ENCODE data around the gene TST. TPM values are rescaled to one million over a fixed set of nuclear protein-coding genes. Genes with fewer than 3 reads are reported as not detected.

The TST gene
- total and polyA plus RNA-seq, 2 donors (not counting 1 experiment from before 2014, with no cell fraction given), result 1.4 to 5.9 TPM

DNA sequence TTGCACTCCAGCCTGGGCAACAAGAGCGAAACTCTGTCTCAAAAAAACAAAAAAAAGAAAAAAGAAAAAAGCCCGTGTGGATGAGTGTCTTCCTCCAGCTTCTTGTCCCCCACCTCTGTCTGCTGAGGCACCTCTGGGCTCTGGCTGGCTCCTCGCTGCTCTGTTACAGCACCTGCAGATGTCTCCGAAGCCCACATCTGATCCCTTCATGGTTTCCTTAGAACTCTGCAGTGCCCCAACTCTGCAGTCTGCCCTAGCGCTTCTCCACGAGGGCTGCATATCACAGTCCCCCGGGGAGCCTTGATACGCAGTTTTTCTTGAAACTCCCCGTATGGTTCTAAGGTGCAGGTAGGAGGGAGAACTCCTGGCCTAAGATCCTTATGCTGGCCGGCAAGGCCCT, 48.2 kb upstream of the TST start:
- no peak overlapping the region for H2AFZ ChIP-seq (ENCODE audit: insufficient read depth, low read depth, low read length, poor library complexity, severe bottlenecking)
- no peak overlapping the region for H3K4me3 ChIP-seq (ENCODE audit: control extremely low read depth in 1 of 5, extremely low read depth in 1 of 5, insufficient read depth in 1 of 5, low read depth in 2 of 5, low read length in 4 of 5)
- ChIA-PET POLR2A (no interaction called here), CTCF (no interaction called here)
- Mint-ChIP-seq H3K27me3 (peaks cover 19% of the 10 kb centered on the region), H3K4me1 (no peaks in the 10 kb centered on the region), H3K27ac (no peak overlapping the region), H3K4me3 (no peak overlapping the region), H3K9me3 (ENCODE audit: insufficient read depth) (no peaks in the 10 kb centered on the region)
- no peak overlapping the region for H3K27ac ChIP-seq (ENCODE audit: low read length in 2 of 2)
- WGBS (ENCODE audit: insufficient coverage), result 85% methylated on average over 5 of the region's 10 CpGs
- ATAC-seq (ENCODE audit: low read depth), result no peak
- intact Hi-C loops (cut with micrococcal nuclease), result no loop called here
- TF ChIP-seq EZH2 (IDR thresholded peaks at IDR 0.05; ENCODE audit: borderline replicate concordance, insufficient read depth, low read depth, low read length, poor library complexity, severe bottlenecking) (no peak), CTCF (IDR thresholded peaks at IDR 0.05) (no peak)
- no peaks in the 10 kb centered on the region for H3K79me2 ChIP-seq (ENCODE audit: control insufficient read depth, insufficient read depth, low read length)
- no peak overlapping the region for H3K4me2 ChIP-seq (replicated peaks; ENCODE audit: low read depth, low read length, poor library complexity, severe bottlenecking)
- H3K9me3 ChIP-seq (ENCODE audit: control extremely low read depth in 1 of 3, control insufficient read depth in 2 of 3, insufficient read depth in 1 of 3, low read length in 2 of 3), result no peaks in the 10 kb centered on the region
- no peaks in the 10 kb centered on the region for H3K4me1 ChIP-seq (ENCODE audit: control insufficient read depth in 2 of 2, insufficient read depth in 2 of 2, low read length in 2 of 2)
- H4K20me1 ChIP-seq (ENCODE audit: control insufficient read depth, insufficient read depth, low read length, poor library complexity, severe bottlenecking), result no peaks in the 10 kb centered on the region
- no peak overlapping the region for H3K9ac ChIP-seq (ENCODE audit: low read length)
- H3K27me3 ChIP-seq (replicated peaks in 1 of 4; ENCODE audit: control extremely low read depth in 1 of 4, control insufficient read depth in 3 of 4, insufficient read depth in 4 of 4, low read length in 3 of 4), result peaks cover 0 to 40% (median 12%) of the 10 kb centered on the region in 4 experiments
- DNase-seq, result no peak
- no peaks in the 10 kb centered on the region for H3K36me3 ChIP-seq (replicated peaks in 1 of 2; ENCODE audit: control extremely low read depth in 1 of 2, control insufficient read depth in 1 of 2, extremely low read depth in 1 of 2, insufficient read depth in 2 of 2, low read length in 1 of 2)

- no peak overlapping the region for H3K4me3 Mint-ChIP-seq
- H3K27ac Mint-ChIP-seq, result no peak overlapping the region
- intact Hi-C loops (cut with micrococcal nuclease), result no loop called here
- ChIA-PET POLR2A (no interaction called here), CTCF (no interaction called here)
- DNase-seq (no peak), ATAC-seq (ENCODE audit: low read depth) (no peak)
- TF ChIP-seq EZH2 (IDR thresholded peaks at IDR 0.05; ENCODE audit: borderline replicate concordance, insufficient read depth, low read depth, low read length, poor library complexity, severe bottlenecking) (no peak), CTCF (IDR thresholded peaks at IDR 0.05) (no peak)
- Histone ChIP-seq H3K4me3 (ENCODE audit: control extremely low read depth in 1 of 5, extremely low read depth in 1 of 5, insufficient read depth in 1 of 5, low read depth in 2 of 5, low read length in 4 of 5) (no peak overlapping the region), H3K79me2 (ENCODE audit: control insufficient read depth, insufficient read depth, low read length) (no peaks in the 10 kb centered on the region), H3K27me3 (replicated peaks in 1 of 4; ENCODE audit: control extremely low read depth in 1 of 4, control insufficient read depth in 3 of 4, insufficient read depth in 4 of 4, low read length in 3 of 4) (peaks cover 0 to 32% (median 9%) of the 10 kb centered on the region in 4 experiments), H4K20me1 (ENCODE audit: control insufficient read depth, insufficient read depth, low read length, poor library complexity, severe bottlenecking) (no peaks in the 10 kb centered on the region), H3K9me3 (ENCODE audit: control extremely low read depth in 1 of 3, control insufficient read depth in 2 of 3, insufficient read depth in 1 of 3, low read length in 2 of 3) (no peaks in the 10 kb centered on the region), H3K36me3 (replicated peaks in 1 of 2; ENCODE audit: control extremely low read depth in 1 of 2, control insufficient read depth in 1 of 2, extremely low read depth in 1 of 2, insufficient read depth in 2 of 2, low read length in 1 of 2) (peaks cover 0 to under 1% of the 10 kb centered on the region in 2 experiments), H3K9ac (ENCODE audit: low read length) (no peak overlapping the region), H3K4me2 (replicated peaks; ENCODE audit: low read depth, low read length, poor library complexity, severe bottlenecking) (no peak overlapping the region), H3K4me1 (ENCODE audit: control insufficient read depth in 2 of 2, insufficient read depth in 2 of 2, low read length in 2 of 2) (no peaks in the 10 kb centered on the region), H3K27ac (ENCODE audit: low read length in 2 of 2) (no peak overlapping the region), H2AFZ (ENCODE audit: insufficient read depth, low read depth, low read length, poor library complexity, severe bottlenecking) (no peak overlapping the region)
- 94% methylated on average over 8 of the region's 9 CpGs for WGBS (ENCODE audit: insufficient coverage)
- no peaks in the 10 kb centered on the region for H3K9me3 Mint-ChIP-seq (ENCODE audit: insufficient read depth)
- no peaks in the 10 kb centered on the region for H3K4me1 Mint-ChIP-seq
- peaks cover 19% of the 10 kb centered on the region for H3K27me3 Mint-ChIP-seq
Observed at GRCh38 chr22:37065961-37066360, 46.7 kb upstream of the TST start.
